HG03066 (cell line): ENCODE results near the gene IL4I1.

Experiments used
- ATAC-seq: cut with Tn5 transposase; IDR thresholded peaks from one replicate; pipeline ENCODE4 v1.9.1; 2021; ENCODE audit warnings: low read depth; ENCODE audit not compliant: unreplicated experiment

IL4I1 gene

DNA sequence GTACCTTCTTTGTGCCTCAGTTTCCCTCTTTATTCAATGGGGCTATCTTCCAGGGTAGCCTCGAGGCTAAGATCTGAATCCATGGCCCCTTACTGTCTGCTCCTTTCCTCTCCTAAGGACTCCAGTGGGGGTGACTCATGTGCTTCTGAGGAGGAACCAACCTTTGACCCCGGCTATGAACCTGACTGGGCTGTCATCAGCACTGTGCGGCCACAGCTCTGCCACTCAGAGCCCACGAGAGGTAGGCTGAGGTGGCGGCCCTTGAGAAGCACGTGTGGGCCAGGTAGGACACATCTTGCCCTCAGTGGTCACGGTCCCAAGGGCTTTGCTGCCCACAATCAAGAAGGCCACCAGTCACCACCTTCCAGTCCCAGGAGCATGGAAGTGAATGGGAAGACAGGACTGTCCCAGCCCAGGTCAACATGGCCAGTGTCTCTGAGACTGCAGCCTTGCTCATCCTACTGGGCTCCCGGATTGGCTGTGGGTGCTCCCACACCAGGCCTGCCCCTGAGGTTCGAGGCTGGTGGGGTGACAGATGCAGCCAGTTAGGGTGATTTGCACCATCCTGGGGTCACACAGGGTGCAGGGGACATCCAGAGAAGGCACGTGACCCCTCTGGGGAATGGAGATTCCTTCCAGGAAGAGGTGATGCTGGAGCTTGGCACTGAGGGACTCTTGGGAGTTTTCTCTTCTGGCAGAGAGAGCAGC lies 16.4 kb downstream of the IL4I1 start:
- no peak for ATAC-seq

DNA sequence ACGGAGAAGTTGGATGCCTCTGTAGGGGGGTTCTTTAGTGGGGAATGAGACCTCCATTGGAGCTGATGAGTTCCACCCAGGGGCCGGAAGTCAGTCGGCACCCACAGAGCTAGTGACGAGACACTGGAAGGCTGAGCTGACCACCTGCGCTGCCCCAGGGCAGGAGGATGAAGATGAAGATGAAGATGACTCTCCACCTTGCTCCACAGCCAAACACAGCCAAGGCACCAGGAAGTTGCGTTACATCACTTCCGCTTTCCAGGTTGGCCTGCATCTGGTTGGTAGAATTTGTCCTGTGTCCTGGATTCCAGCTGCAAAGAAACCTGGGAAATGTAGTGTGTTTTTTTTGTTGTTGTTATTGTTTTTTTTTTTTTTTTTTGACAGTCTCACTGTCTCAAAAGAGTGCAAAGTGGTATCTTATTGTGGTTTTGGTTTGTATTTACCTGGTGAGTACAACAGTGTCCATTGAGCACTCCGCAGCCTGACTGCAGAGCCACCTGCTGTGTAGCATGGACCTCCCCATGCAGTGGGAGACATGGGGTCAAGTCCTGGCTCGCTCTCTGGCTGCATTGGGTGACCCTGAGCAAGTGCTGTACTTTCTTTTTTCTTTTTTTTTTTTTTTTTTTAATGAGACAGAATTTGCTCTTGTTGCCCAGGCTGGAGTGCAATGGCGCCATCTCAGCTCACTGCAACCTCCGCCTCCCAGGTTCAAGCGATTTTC lies 17.3 kb downstream of the IL4I1 start:
- no peak for ATAC-seq

GRCh38 chr19:49878744-49879070 lies 18.0 kb downstream of the IL4I1 start:
- no peak for ATAC-seq

DNA sequence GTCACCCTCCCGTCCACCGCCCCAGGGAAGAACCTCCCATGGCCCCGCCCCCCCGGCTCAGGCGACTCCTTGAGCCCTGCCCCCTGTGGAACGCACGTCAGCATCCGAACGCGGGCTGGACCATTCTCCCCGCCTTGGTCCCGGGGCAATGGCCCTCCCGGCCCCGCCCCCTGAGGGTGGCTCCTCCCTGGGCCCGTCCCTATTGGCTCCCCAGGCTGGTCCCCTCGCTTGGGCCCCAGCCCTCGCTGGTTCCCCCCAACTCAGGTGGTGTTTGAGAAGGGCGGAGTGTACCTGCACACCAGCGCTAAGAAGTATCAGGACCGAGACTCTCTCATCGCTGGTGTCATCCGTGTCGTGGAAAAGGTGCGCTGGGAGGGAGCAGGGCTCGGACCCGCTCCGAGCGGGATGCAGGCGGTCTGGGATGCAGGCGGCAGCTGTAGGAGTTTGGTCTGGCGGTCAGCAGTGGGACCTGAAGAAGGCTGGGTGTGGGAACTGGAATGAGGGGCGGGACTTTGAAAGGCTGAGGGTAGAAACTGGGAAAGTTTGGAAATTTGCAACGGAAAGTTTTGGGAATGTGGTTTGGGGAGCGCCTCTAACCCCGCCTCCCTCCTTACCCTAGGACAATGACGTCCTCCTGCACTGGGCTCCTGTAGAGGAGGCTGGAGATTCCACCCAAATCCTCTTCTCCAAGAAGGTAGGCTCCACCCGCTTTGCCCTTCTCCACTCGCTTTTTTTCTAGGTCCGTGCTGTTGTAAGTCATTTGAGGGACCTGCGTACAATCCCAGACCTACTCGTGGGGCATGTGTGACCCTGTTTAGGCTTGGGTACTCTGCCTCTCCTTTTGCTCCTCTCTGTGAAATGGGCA lies 18.6 kb downstream of the IL4I1 start:
- peak; percentile 46 for ATAC-seq

- peak; percentile 70 for ATAC-seq
These were observed 19.4 kb downstream of the IL4I1 start, which contains the start of the genes AKT1S1 and TBC1D17 for GRCh38 chr19:49877020-49877878. TSS of gene AKT1S1 (minus strand) at chr19:49877355. CDS start at chr19:49873295, 4,060 bp downstream. TSS of gene TBC1D17 (plus strand) at chr19:49877702. CDS start at chr19:49877724, 22 bp downstream.

GRCh38 chr19:49876422-49877019 lies 20.2 kb downstream of the IL4I1 start:
- ATAC-seq: peak; percentile 42

- ATAC-seq: no peak
These were observed 20.7 kb downstream of the IL4I1 start for GRCh38 chr19:49875857-49876421.

- ATAC-seq: no peak
These were observed 21.5 kb downstream of the IL4I1 start for GRCh38 chr19:49875177-49875576.

DNA sequence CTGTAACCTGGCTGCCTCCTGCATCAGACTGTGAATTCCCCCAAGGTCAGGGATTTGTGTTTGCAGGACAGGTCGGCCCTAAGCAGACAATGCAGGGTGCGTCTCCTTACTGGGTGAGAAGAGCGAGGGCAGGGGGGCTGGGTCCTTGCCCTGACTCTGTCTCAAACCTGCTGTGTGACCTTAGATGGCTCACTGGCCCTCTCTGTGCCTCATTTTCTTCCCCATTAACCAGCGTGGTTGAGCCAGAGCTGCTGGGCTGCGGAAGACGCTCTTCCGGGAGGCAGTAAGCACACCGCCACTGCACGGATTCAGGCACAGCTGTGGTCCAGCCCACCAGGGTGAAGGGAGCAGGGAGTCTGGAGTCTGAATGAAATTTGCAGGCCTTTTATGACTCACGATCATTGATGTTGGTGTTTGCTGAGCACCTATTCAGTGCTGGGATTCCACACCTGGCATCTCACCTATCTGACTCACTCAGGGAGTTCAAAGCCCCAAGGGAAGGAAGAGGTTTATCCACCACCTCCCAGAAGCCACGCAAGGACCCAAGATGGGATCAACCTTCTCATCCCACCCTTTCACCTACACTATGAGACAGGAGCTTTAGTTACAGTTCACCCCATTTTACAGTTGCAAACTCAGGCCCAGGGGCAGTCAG lies 22.1 kb downstream of the IL4I1 start:
- ATAC-seq: no peak

DNA sequence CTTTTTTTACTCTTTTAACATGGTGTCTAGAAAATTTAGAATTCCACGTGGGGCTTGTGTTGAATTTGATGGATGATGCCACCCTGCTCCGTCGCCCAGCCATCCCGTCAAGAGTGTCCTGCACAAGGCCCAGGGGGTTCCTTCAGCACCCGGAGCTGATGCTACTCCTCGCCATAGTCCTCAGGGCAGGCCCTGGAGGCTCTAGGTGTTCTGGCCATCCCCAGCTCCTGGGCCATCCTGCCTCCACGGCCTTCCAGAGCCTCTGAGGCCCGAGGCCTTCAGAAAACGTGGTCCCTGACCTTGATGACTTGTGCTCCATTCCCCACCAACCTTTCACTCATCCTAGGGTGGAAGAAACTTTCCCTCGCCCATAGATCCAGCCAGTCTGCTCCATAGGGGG lies 22.9 kb downstream of the IL4I1 start:
- no peak for ATAC-seq

- no peak for ATAC-seq
These were observed 23.6 kb downstream of the IL4I1 start for GRCh38 chr19:49873129-49873521.

GRCh38 chr19:49872245-49873128 lies 24.2 kb downstream of the IL4I1 start:
- no peak for ATAC-seq

DNA sequence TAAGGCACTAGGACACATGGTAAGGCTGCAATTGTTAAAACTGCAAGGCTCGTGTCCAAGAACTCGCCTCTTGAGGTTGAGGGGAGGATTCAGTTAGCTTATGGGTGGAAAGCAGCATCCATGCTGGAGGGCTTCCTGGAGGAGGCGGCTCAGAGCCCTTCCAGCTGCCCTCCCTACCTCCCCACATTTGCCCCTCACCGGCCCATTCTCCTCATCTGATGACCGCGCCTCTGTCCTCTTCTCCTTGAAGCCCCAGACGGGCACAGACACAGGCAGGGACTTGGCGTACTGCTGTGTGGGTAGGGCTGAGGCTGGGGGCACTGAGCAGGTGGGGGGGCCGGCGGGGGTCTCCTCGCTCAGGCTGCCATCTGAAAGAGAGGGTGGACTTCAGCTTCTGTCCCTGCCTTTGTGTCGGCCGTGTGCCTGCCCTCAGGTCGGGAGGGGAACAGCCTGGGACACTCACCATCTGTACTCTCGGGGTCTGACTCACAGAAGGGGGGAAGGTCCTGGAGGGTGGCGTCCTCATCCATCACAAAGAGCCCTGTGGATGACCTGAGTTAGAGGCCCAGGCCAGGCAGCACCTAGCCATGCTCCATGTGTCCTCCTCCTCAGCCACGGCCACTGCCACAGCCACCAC lies 25.2 kb downstream of the IL4I1 start:
- ATAC-seq: no peak

GRCh38 chr19:49870309-49870901 lies 26.3 kb downstream of the IL4I1 start:
- no peak for ATAC-seq

DNA sequence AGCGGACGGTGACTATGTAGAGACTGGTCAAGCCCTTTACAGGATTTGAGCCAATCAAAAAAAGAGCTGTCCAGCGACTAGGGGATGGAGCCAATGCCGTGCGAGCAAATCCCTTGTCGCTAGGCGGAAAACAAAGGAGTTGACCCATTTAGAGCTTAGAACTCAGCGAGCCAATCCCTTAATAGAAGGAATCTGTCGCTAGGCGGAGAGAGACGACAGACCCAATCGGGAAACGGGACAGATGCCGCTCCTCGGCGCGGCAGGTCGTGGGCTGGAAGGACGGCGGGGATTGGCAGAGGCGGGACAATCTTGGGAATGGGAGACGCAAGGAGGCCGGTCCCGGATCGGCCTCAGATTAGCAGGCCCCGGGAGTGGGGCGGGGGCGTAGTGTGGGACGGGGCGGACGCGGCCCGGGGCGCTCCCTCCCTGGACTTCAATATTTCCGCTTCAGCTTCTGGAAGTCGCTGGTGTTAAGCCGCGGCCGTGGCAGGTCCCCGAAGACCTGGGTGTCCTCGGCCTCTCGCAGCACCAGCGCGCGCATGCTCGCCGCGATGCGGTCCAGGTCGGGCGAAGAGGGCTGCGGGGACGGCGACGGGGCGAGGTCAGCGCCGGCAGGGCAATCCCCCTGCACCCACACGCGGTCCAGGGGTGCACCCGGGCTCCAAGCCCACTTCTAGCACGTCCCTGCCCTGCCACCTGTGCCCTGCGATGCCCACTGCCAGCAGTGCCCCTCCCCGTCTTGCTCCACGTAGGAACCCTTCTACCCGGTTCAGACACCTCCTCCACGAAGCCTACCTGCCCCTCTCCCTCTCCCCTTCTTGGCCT lies 27.0 kb downstream of the IL4I1 start:
- ATAC-seq: peak; percentile 61

DNA sequence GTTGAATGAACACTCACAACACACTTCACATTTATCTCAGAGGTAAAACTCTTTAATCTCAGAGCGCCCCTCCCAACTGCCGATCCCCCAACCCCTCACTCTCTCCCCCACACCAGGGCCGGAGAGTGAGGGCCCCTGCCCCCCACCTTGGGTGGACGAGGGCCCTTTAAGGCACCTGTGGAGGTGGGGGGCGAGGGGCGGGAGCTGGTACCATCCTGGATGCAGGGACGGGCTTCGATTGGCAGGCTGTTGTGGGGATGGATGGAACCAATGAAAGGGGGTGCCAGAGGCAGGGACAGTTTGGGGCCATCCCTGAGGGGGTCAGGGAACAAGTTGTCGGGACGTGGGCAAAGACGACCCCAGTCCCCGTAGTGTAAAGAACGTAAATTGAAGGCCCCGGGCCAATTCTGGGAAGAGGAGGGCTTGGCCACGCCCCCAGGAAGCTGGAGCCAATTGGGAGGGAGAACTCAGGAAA lies 27.6 kb downstream of the IL4I1 start:
- ATAC-seq: no peak
